ENCODE data around the gene PRUNE1.

PRUNE1 gene

GRCh38 chr1:151049458-151049857, 41.2 kb downstream of the PRUNE1 start:
- no peak for DNase-seq (ENCODE audit: low read depth in 2 of 2)

GRCh38 chr1:151050051-151050688, 41.9 kb downstream of the PRUNE1 start:
- DNase-seq (ENCODE audit: low read depth in 2 of 2) = no peak

- no peak for DNase-seq (ENCODE audit: low read depth in 2 of 2)
Observed at GRCh38 chr1:151051356-151052009, 43.2 kb downstream of the PRUNE1 start.

- no peak for DNase-seq (ENCODE audit: low read depth in 2 of 2)
Observed at GRCh38 chr1:151054971-151055547, 46.8 kb downstream of the PRUNE1 start.

- DNase-seq (ENCODE audit: low read depth in 2 of 2) = no peak
Observed at GRCh38 chr1:151055581-151055980, 47.3 kb downstream of the PRUNE1 start.

- no peak for DNase-seq (ENCODE audit: low read depth in 2 of 2)
Observed at GRCh38 chr1:151056149-151056548, 47.9 kb downstream of the PRUNE1 start.

GRCh38 chr1:151058692-151059091, 50.4 kb downstream of the PRUNE1 start:
- no peak for DNase-seq (ENCODE audit: low read depth in 2 of 2)

GRCh38 chr1:151059109-151060006, 51.1 kb downstream of the PRUNE1 start, which contains the start of gene CDC42SE1:
Gene CDC42SE1, minus strand, starts transcription at chr1:151059622. Its CDS starts 3,892 bp downstream, at chr1:151055730.
- DNase-seq (ENCODE audit: low read depth in 2 of 2) = peak; percentile 76 to 84

- DNase-seq (ENCODE audit: low read depth in 2 of 2) = no peak
Observed at GRCh38 chr1:151060007-151060656, 51.9 kb downstream of the PRUNE1 start, which contains the start of gene MLLT11. Gene MLLT11, plus strand, starts transcription at chr1:151060397. Its CDS starts 6,828 bp downstream, at chr1:151067225.

GRCh38 chr1:151060657-151061421, 52.6 kb downstream of the PRUNE1 start:
- no peak for DNase-seq (ENCODE audit: low read depth in 2 of 2)

GRCh38 chr1:151061704-151062103, 53.5 kb downstream of the PRUNE1 start:
- no peak for DNase-seq (ENCODE audit: low read depth in 2 of 2)

GRCh38 chr1:151062741-151063371, 54.6 kb downstream of the PRUNE1 start:
- no peak for DNase-seq (ENCODE audit: low read depth in 2 of 2)

- DNase-seq (ENCODE audit: low read depth in 2 of 2) = no peak
Observed at GRCh38 chr1:151065089-151065645, 56.9 kb downstream of the PRUNE1 start.

- DNase-seq (ENCODE audit: low read depth in 2 of 2) = no peak
Observed at GRCh38 chr1:151067185-151067584, 58.9 kb downstream of the PRUNE1 start.

- DNase-seq (ENCODE audit: low read depth in 2 of 2) = no peak
Observed at GRCh38 chr1:151069103-151069486, 60.8 kb downstream of the PRUNE1 start.

- DNase-seq (ENCODE audit: low read depth in 2 of 2) = peak; percentile 82 to 87
Observed at GRCh38 chr1:151070474-151071276, 62.4 kb downstream of the PRUNE1 start, which contains the start of gene GABPB2. Gene GABPB2, plus strand, starts transcription at chr1:151070761. Its CDS starts 17,429 bp downstream, at chr1:151088190.

GRCh38 chr1:151072224-151072623, 64.0 kb downstream of the PRUNE1 start:
- no peak for DNase-seq (ENCODE audit: low read depth in 2 of 2)
